HG02938 (cell line): ENCODE measurements around the gene TRANK1.
A peak's percentile ranks its signal among the peaks of the same experiment; 100 is the strongest.

Experiments used
- ATAC-seq: cut with Tn5 transposase; IDR thresholded peaks from one replicate; pipeline ENCODE4 v1.9.1; 2021; ENCODE audit warnings: mild to moderate bottlenecking, moderate library complexity; ENCODE audit not compliant: unreplicated experiment

TRANK1 gene

GRCh38 chr3:36862076-36862755 is 82.6 kb downstream of the TRANK1 start:
- no peak for ATAC-seq

- no peak for ATAC-seq
Observed at GRCh38 chr3:36859494-36859893, 85.4 kb downstream of the TRANK1 start.

GRCh38 chr3:36852071-36852470 is 92.8 kb downstream of the TRANK1 start:
- ATAC-seq: no peak

GRCh38 chr3:36850743-36851142 is 94.1 kb downstream of the TRANK1 start:
- ATAC-seq: no peak

- no peak for ATAC-seq
Observed at GRCh38 chr3:36846406-36846805, 98.4 kb downstream of the TRANK1 start.

GRCh38 chr3:36843065-36844051 is 101.5 kb downstream of the TRANK1 start:
- ATAC-seq: peak; percentile 79

GRCh38 chr3:36842275-36842674 is 102.6 kb downstream of the TRANK1 start:
- ATAC-seq: no peak

GRCh38 chr3:36840453-36840921 is 104.4 kb downstream of the TRANK1 start:
- no peak for ATAC-seq

GRCh38 chr3:36837089-36837488 is 107.8 kb downstream of the TRANK1 start:
- no peak for ATAC-seq

GRCh38 chr3:36833160-36833814 is 111.6 kb downstream of the TRANK1 start:
- no peak for ATAC-seq

- ATAC-seq: no peak
Observed at GRCh38 chr3:36832406-36832805, 112.4 kb downstream of the TRANK1 start.

- ATAC-seq: no peak
Observed at GRCh38 chr3:36827133-36827532, 117.7 kb downstream of the TRANK1 start.

- no peak for ATAC-seq
Observed at GRCh38 chr3:36826240-36826639, 118.6 kb downstream of the TRANK1 start.

GRCh38 chr3:36824443-36824842 is 120.4 kb downstream of the TRANK1 start:
- no peak for ATAC-seq

GRCh38 chr3:36823806-36824205 is 121.0 kb downstream of the TRANK1 start:
- ATAC-seq: no peak

- ATAC-seq: no peak
Observed at GRCh38 chr3:36820083-36820482, 124.8 kb downstream of the TRANK1 start.

- no peak for ATAC-seq
Observed at GRCh38 chr3:36817806-36818533, 126.9 kb downstream of the TRANK1 start.

GRCh38 chr3:36815375-36815774 is 129.5 kb downstream of the TRANK1 start:
- ATAC-seq: no peak

GRCh38 chr3:36814776-36815175 is 130.1 kb downstream of the TRANK1 start:
- ATAC-seq: no peak

GRCh38 chr3:36814066-36814717 is 130.7 kb downstream of the TRANK1 start:
- no peak for ATAC-seq
